Stomach (tissue), 9 donors: ENCODE data around the gene ABCA5. TPM values are rescaled to one million over a fixed set of nuclear protein-coding genes. Genes with fewer than 3 reads are reported as not detected.

Source experiments
- DNase-seq, 2 donors: peaks; one replicate each; pipeline versions ENCODE4 v3.0.0 to v3.0.0-alpha.2; 2013 to 2019
- H3K27ac ChIP-seq, 5 donors: fragments of 200-600 bp in 4 of 5; sonication (generic) in 4 of 5; one replicate each; pipeline ENCODE4 v1.5.1; 2013 to 2019; ENCODE audit warnings: mild to moderate bottlenecking in 1 of 5, moderate library complexity in 1 of 5
- H3K27me3 ChIP-seq, 3 donors: fragments of 200-600 bp; sonication (generic); one replicate each; pipeline ENCODE4 v1.5.1; 2017 to 2019; ENCODE audit warnings: mixed run types in 1 of 3
- H3K36me3 ChIP-seq, 4 donors: fragments of 200-600 bp; sonication (generic); 1 replicate in 3 of 4; 2 replicates in 1 of 4; pipeline ENCODE4 v1.5.1; 2016 to 2019
- H3K4me1 ChIP-seq, 4 donors: fragments of 200-600 bp; sonication (generic); one replicate each; pipeline ENCODE4 v1.5.1; 2016 to 2019
- H3K4me3 ChIP-seq, 4 donors: fragments of 200-600 bp; sonication (generic) in 3 of 4; one replicate each; pipeline ENCODE4 v1.5.1; 2016 to 2019; ENCODE audit warnings: mild to moderate bottlenecking in 1 of 4
- H3K9me3 ChIP-seq, 4 donors: fragments of 200-600 bp; sonication (generic); one replicate each; pipeline ENCODE4 v1.5.1; 2016 to 2019
- CTCF ChIP-seq, 7 experiments: fragments of 450-650 bp in 4 of 7; fragments of 200-600 bp in 3 of 7; sonication (generic) in 3 of 7; IDR thresholded peaks; one replicate each; pipeline ENCODE4 v1.5.1; 2016 to 2019; ENCODE audit warnings: antibody characterized with exemption in 7 of 7, control low read depth in 2 of 7, mild to moderate bottlenecking in 1 of 7
- EP300 ChIP-seq: sonication (generic); formaldehyde crosslinking; IDR thresholded peaks from one replicate; pipeline ENCODE4 v1.6.1; 2017; ENCODE audit warnings: antibody characterized with exemption
- POLR2A ChIP-seq, 4 donors: fragments of 450-650 bp; IDR thresholded peaks; one replicate each; pipeline ENCODE4 v1.6.1; 2016; ENCODE audit warnings: antibody characterized with exemption in 4 of 4, control low read depth in 2 of 4, mild to moderate bottlenecking in 1 of 4, moderate library complexity in 1 of 4
- POLR2AphosphoS5 ChIP-seq, 3 donors: sonication (generic); formaldehyde crosslinking; IDR thresholded peaks; one replicate each; pipeline ENCODE4 v1.6.1; 2016; ENCODE audit warnings: antibody characterized with exemption in 3 of 3
- whole genome bisulfite sequencing, 5 donors: extraction: QIAGEN DNeasy Blood & Tissue Kit in 3 of 5; methylation state at CpG; one replicate each; pipeline versions ENCODE4 v1.1.5 to v1.1.7; 2013 to 2018; 5-methylcytosine and 5-hydroxymethylcytosine counted together
- intact Hi-C: fragments of 100-400 bp; cut with DNase I; formaldehyde crosslinking; loops from one replicate; pipeline ENCODE4 v1.15.1; 2023; ENCODE audit warnings: low total_unique reads
- polyA plus RNA-seq, 3 donors: library from polyadenylated mRNA; stranded (reverse); fragments of 200-250 nt; gene quantifications; one replicate each; pipeline ENCODE4 v1.2.3, GENCODE V29; 2013
- total RNA-seq, 5 donors: library from RNA; depleted of rRNA; stranded (reverse); fragments of >200 nt; gene quantifications; one replicate each; pipeline versions ENCODE4 v1.1.0 to v1.2.3, GENCODE V29; 2014 to 2016
- donor health status: healthy with polysubstance abuse.
- donor health status: Bipolar disorder and iron deficiency.
- donor health status: healthy.

ABCA5 gene
- total and polyA plus RNA-seq, 8 donors = 2.1 to 80.1 (median 29.7) TPM

DNA sequence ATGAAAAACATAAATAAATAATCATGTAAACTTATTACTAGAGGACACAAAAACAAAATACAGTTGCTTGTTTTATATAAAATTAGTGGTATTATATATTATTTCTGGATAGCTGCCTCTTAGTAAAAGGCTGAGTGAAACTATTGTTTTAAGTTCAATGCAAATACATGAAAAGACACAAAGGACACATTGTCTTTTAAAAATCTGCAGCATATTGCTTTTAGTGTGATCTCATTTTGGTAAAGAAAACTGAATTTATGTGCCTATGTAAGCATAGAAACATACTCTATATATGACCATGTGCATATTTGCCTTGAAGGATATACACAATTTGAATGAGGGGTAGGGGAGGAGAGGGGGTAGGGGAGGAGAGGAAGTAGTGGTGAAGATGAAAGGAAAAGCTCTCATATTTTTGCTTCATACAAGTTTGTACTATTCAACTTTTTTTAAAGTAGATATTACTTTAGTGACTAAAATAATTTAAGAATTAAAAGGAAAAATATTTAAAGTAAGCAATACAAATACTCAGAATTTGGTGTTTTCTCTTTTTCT, 104.2 kb downstream of the ABCA5 start:
- intact Hi-C loops = no loop called here
- no peak overlapping the region for H3K4me3 ChIP-seq
- no peak overlapping the region for H3K27ac ChIP-seq
- no peaks in the 10 kb centered on the region for H3K9me3 ChIP-seq
- H3K27me3 ChIP-seq = no peaks in the 10 kb centered on the region
- DNase-seq = no peak
- H3K4me1 ChIP-seq = no peaks in the 10 kb centered on the region
- peaks cover 0 to 13% (median 11%) of the 10 kb centered on the region in 4 donors for H3K36me3 ChIP-seq
- TF ChIP-seq EP300 (no peak), POLR2A (IDR thresholded peaks at IDR 0.05) (no peak), CTCF (IDR thresholded peaks at IDR 0.05) (no peak), POLR2AphosphoS5 (IDR thresholded peaks at IDR 0.05) (no peak)

DNA sequence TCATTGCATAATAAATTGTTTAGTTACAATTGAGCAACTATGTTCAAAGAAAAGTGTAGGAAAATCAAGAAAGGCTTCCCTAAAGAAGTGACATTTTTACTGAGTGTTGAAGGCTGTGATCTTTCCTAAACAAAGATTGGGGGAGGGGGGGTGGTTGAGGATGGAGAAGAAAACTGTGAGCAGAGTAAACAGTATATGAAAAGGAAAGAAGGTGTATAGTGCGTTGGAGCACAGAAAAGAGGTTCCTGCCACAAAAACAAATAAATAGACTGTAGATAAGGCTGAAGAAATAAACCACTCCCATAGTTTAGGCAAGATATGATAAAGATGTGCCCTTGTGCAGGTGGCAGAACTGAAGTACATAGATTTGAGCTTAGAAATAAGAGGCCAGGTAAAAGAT, 106.8 kb downstream of the ABCA5 start:
- intact Hi-C loops = no loop called here
- H3K27me3 ChIP-seq = no peaks in the 10 kb centered on the region
- H3K4me3 ChIP-seq = no peak overlapping the region
- no peaks in the 10 kb centered on the region for H3K9me3 ChIP-seq
- TF ChIP-seq POLR2AphosphoS5 (IDR thresholded peaks at IDR 0.05) (no peak), POLR2A (IDR thresholded peaks at IDR 0.05) (no peak), CTCF (IDR thresholded peaks at IDR 0.05) (no peak), EP300 (no peak)
- H3K27ac ChIP-seq = no peak overlapping the region
- DNase-seq = no peak
- WGBS, 5 donors = 17 to 42% (median 36%) methylated on average over 1 of the region's 1 CpG
- peaks cover 0 to 13% (median 11%) of the 10 kb centered on the region in 4 donors for H3K36me3 ChIP-seq
- no peaks in the 10 kb centered on the region for H3K4me1 ChIP-seq

GRCh38 chr17:69218986-69219385, 107.9 kb downstream of the ABCA5 start:
- Histone ChIP-seq H3K9me3 (no peaks in the 10 kb centered on the region), H3K27me3 (no peaks in the 10 kb centered on the region), H3K36me3 (peaks cover 0 to 13% (median 11%) of the 10 kb centered on the region in 4 donors), H3K27ac (no peak overlapping the region), H3K4me3 (no peak overlapping the region), H3K4me1 (no peaks in the 10 kb centered on the region)
- no peak for DNase-seq
- intact Hi-C loops = no loop called here
- TF ChIP-seq POLR2A (IDR thresholded peaks at IDR 0.05) (no peak), EP300 (no peak)
- 81 to 89% (median 87%) methylated on average over 3 of the region's 3 CpGs for WGBS, 5 donors

DNA sequence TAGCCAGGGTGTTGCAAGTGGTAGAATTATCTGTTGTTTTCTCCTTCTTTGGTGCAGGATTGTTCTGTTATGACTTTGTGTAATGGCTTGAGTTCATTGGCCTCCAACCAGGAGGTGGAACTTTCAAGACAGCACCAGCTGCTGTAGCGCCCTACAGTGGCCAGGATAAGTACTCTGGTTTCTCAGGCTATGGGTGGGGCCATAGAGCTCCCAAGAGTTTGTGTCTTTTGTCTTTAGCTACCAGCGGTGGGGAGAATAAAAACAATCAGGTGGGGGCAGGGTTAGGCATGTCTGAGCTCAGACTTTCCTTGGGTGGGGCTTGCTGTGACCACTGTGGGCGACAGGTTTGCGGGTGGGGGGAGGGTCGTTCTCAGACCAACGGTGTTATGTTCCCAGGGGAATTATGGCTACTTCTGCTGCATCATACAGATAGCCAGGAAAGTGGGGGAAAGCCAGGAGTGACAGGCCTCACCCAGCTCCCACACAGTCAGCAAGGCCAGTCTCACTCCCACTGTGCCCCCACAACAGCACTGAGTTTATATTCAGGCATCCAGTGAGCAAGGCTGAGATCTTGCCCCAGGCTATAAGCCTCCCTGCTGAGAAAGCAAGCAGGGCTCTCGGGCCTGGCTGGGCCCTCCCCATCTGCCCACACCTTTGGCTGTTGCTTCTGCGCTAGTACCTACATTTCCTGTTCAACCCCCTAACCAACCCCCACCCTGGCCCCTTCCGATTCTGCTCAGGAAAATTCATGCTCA, 113.7 kb downstream of the ABCA5 start:
- 91 to 94% (median 92%) methylated on average over 9 of the region's 9 CpGs for WGBS, 5 donors
- no peak overlapping the region for H3K4me3 ChIP-seq
- H3K36me3 ChIP-seq = peaks cover 0 to 11% (median 5%) of the 10 kb centered on the region in 4 donors
- H3K27me3 ChIP-seq = no peaks in the 10 kb centered on the region
- H3K4me1 ChIP-seq = no peaks in the 10 kb centered on the region
- no peak for DNase-seq
- no peak overlapping the region for H3K27ac ChIP-seq
- intact Hi-C loops = no loop called here
- TF ChIP-seq EP300 (no peak), POLR2A (IDR thresholded peaks at IDR 0.05) (no peak), CTCF (IDR thresholded peaks at IDR 0.05) (no peak), POLR2AphosphoS5 (IDR thresholded peaks at IDR 0.05) (no peak)
- peaks cover 0 to 6% (median 0%) of the 10 kb centered on the region in 4 donors for H3K9me3 ChIP-seq

DNA sequence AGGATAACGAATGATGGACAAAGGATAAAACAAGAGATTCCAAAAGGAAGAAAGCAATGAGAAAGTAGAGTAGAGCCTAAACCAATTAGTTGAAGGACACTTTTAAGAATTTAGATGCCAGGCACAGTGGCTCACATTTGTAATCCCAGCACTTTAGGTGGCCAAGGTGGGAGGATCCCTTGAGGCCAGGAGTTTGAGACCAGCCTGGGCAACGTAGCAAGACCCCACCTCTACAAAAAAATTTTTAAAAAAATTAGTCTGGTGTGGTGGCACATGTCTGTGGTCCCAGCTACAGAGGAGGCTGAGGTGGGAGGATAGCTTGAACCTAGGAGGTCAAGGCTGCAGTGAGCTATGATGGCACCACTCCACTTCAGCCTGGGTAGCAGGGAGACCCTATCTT, 118.3 kb downstream of the ABCA5 start:
- Histone ChIP-seq H3K27ac (no peak overlapping the region), H3K27me3 (no peaks in the 10 kb centered on the region), H3K9me3 (peaks cover 0 to 6% (median 0%) of the 10 kb centered on the region in 4 donors), H3K4me3 (no peak overlapping the region), H3K4me1 (no peaks in the 10 kb centered on the region), H3K36me3 (peaks cover 0 to 11% (median 5%) of the 10 kb centered on the region in 4 donors)
- intact Hi-C loops = no loop called here
- DNase-seq = no peak
- WGBS, 5 donors = 85 to 91% (median 91%) methylated on average over 2 of the region's 2 CpGs
- TF ChIP-seq CTCF (IDR thresholded peaks at IDR 0.05) = no peak
- TF ChIP-seq POLR2A (IDR thresholded peaks at IDR 0.05) = no peak
- TF ChIP-seq POLR2AphosphoS5 (IDR thresholded peaks at IDR 0.05) = no peak
- TF ChIP-seq EP300 = no peak
